GM23338 (cell line): Measurements from ENCODE around the gene CDCA4. TPM values are rescaled to one million over a fixed set of nuclear protein-coding genes. Genes with fewer than 3 reads are reported as not detected.

Experiments used
- ATAC-seq: fragments of 200-7000 bp; cut with Tn5 transposase; 3 replicates; pipeline ENCODE4 v1.9.1; 2020
- DNase-seq: peaks from one replicate; pipeline ENCODE4 v3.0.0-alpha.2; 2015; ENCODE audit warnings: low spot score
- H2AFZ ChIP-seq: fragments of 200-600 bp; sonication (generic); 2 replicates; pipeline ENCODE4 v1.8.0; 2016; ENCODE audit warnings: antibody characterized with exemption, mild to moderate bottlenecking, moderate library complexity
- H3F3A ChIP-seq: fragments of 200-600 bp; sonication (generic); replicated peaks from 2 replicates; pipeline ENCODE4 v1.8.0; 2017; ENCODE audit warnings: antibody characterized with exemption, mixed run types, low read depth
- H3K27ac ChIP-seq: fragments of 200-600 bp; sonication (generic); 2 replicates; pipeline ENCODE4 v1.6.1; 2016; ENCODE audit warnings: low read depth
- H3K27me3 ChIP-seq: fragments of 200-600 bp; sonication (generic); 2 replicates; pipeline ENCODE4 v1.8.0; 2016; ENCODE audit warnings: mild to moderate bottlenecking, mixed run types, moderate library complexity; ENCODE audit not compliant: insufficient read depth
- H3K36me3 ChIP-seq: fragments of 200-600 bp; sonication (generic); 2 replicates; pipeline ENCODE4 v1.8.0; 2016; ENCODE audit warnings: mild to moderate bottlenecking; ENCODE audit not compliant: insufficient read depth
- H3K4me1 ChIP-seq: fragments of 200-600 bp; sonication (generic); 2 replicates; pipeline ENCODE4 v1.8.0; 2016; ENCODE audit warnings: mild to moderate bottlenecking, moderate library complexity; ENCODE audit not compliant: insufficient read depth
- H3K4me2 ChIP-seq: fragments of 200-600 bp; sonication (generic); 2 replicates; pipeline ENCODE4 v1.7.1; 2017; ENCODE audit warnings: mixed run types
- H3K4me3 ChIP-seq: fragments of 200-600 bp; sonication (generic); 2 replicates; pipeline ENCODE4 v1.6.1; 2016; ENCODE audit warnings: mixed run types
- H3K79me2 ChIP-seq: fragments of 200-600 bp; sonication (generic); replicated peaks from 2 replicates; pipeline ENCODE4 v1.8.0; 2017; ENCODE audit warnings: mild to moderate bottlenecking; ENCODE audit not compliant: insufficient read depth
- H3K9me2 ChIP-seq: fragments of 200-600 bp; sonication (generic); 2 replicates; pipeline ENCODE4 v1.8.0; 2017; ENCODE audit not compliant: insufficient read depth
- H4K20me1 ChIP-seq: fragments of 200-600 bp; sonication (generic); replicated peaks from 2 replicates; pipeline ENCODE4 v1.8.0; 2017; ENCODE audit warnings: mild to moderate bottlenecking; ENCODE audit not compliant: insufficient read depth
- H3K27ac Mint-ChIP-seq: 2 replicates; pipeline ENCODE4 v1.8.0; 2020; ENCODE audit warnings: inconsistent platforms, mild to moderate bottlenecking, moderate library complexity, mixed read lengths
- H3K27me3 Mint-ChIP-seq: 3 replicates; pipeline ENCODE4 v1.8.0; 2022; ENCODE audit warnings: low read depth, mild to moderate bottlenecking, moderate library complexity, mixed read lengths, inconsistent platforms; ENCODE audit not compliant: insufficient read depth, poor library complexity
- H3K36me3 Mint-ChIP-seq: 3 replicates; pipeline ENCODE4 v1.8.0; 2021; ENCODE audit warnings: low read depth, mild to moderate bottlenecking, inconsistent platforms, moderate library complexity, mixed read lengths
- H3K4me1 Mint-ChIP-seq: 3 replicates; pipeline ENCODE4 v1.8.0; 2020; ENCODE audit warnings: mild to moderate bottlenecking, inconsistent platforms, mixed read lengths
- H3K4me3 Mint-ChIP-seq: 3 replicates; pipeline ENCODE4 v1.8.0; 2021; ENCODE audit warnings: moderate library complexity, mild to moderate bottlenecking, inconsistent platforms, mixed read lengths
- H3K9me3 Mint-ChIP-seq: 3 replicates; pipeline ENCODE4 v1.8.0; 2020; ENCODE audit warnings: moderate library complexity, mild to moderate bottlenecking, inconsistent platforms, mixed read lengths
- CREB1 ChIP-seq: fragments of 250-450 bp; sonication (Bioruptor Pico); IDR thresholded peaks from 2 replicates; pipeline ENCODE4 v1.5.0; 2020; ENCODE audit warnings: low read depth, mild to moderate bottlenecking, moderate library complexity
- CTCF ChIP-seq, 2 experiments: fragments of 200-600 bp in 1 of 2; sonication (generic) in 1 of 2; conservative IDR thresholded peaks; 2 replicates each; pipeline versions ENCODE4 v1.5.1 to v1.6.1; 2016 to 2017; ENCODE audit warnings: antibody characterized with exemption in 2 of 2, low read depth in 2 of 2, mild to moderate bottlenecking in 2 of 2, moderate library complexity in 1 of 2
- ETS1 ChIP-seq: IDR thresholded peaks from 2 replicates; pipeline ENCODE4 v1.6.1; 2016; ENCODE audit warnings: antibody characterized with exemption
- EZH2 ChIP-seq: fragments of 200-600 bp; sonication (generic); IDR thresholded peaks from one replicate; pipeline ENCODE4 v1.8.0; 2017; ENCODE audit warnings: antibody characterized with exemption, mild to moderate bottlenecking, low read depth; ENCODE audit not compliant: unreplicated experiment
- EZH2phosphoT487 ChIP-seq: fragments of 200-600 bp; sonication (generic); IDR thresholded peaks from one replicate; pipeline ENCODE4 v1.8.1; 2018; ENCODE audit warnings: antibody characterized with exemption; ENCODE audit not compliant: unreplicated experiment
- JUNB ChIP-seq: IDR thresholded peaks from one replicate; pipeline ENCODE4 v1.6.1; 2016; ENCODE audit warnings: antibody characterized with exemption; ENCODE audit not compliant: unreplicated experiment
- NANOG ChIP-seq: IDR thresholded peaks from 2 replicates; pipeline ENCODE4 v1.6.1; 2016; ENCODE audit warnings: antibody characterized with exemption, borderline replicate concordance
- POLR2AphosphoS5 ChIP-seq: IDR thresholded peaks from 2 replicates; pipeline ENCODE4 v1.6.1; 2016; ENCODE audit warnings: antibody characterized with exemption, low read depth
- REST ChIP-seq: IDR thresholded peaks from one replicate; pipeline ENCODE4 v1.6.1; 2018; ENCODE audit warnings: antibody characterized with exemption; ENCODE audit not compliant: unreplicated experiment
- STAT1 ChIP-seq: IDR thresholded peaks from one replicate; pipeline ENCODE4 v1.6.1; 2016; ENCODE audit warnings: antibody characterized with exemption; ENCODE audit not compliant: unreplicated experiment
- ZNF114 ChIP-seq: fragments of 250-450 bp; sonication (Bioruptor Pico); IDR thresholded peaks from 2 replicates; pipeline ENCODE4 v1.5.0; 2020; ENCODE audit warnings: mild to moderate bottlenecking, moderate library complexity
- ZNF331 ChIP-seq: fragments of 250-450 bp; sonication (Bioruptor Pico); IDR thresholded peaks from 2 replicates; pipeline ENCODE4 v1.5.0; 2020; ENCODE audit warnings: low read depth, mild to moderate bottlenecking, moderate library complexity
- ZNF462 ChIP-seq: fragments of 250-450 bp; sonication (Bioruptor Pico); IDR thresholded peaks from 2 replicates; pipeline ENCODE4 v1.5.0; 2020; ENCODE audit warnings: mild to moderate bottlenecking, moderate library complexity
- polyA plus RNA-seq: library from polyadenylated mRNA; unstranded; fragments of >200 nt; fragmentation: Nextera tagmentation; extraction: Ambion mirVana; gene quantifications from 2 replicates; pipeline ENCODE4 v1.2.1, GENCODE V29; 2016
- total RNA-seq: library from RNA; depleted of rRNA; stranded (reverse); fragments of >200 nt; shearing (Covaris generic); gene quantifications from 2 replicates; pipeline ENCODE4 v1.2.3, GENCODE V29; 2014

Gene CDCA4
- total and polyA plus RNA-seq, 2 experiments from 2014 or later, result 32.6 to 70.7 TPM

GRCh38 chr14:105051182-105052109 is 30.6 kb upstream of the CDCA4 start:
- Mint-ChIP-seq H3K27ac (no peak overlapping the region), H3K4me3 (no peak overlapping the region), H3K27me3 (peaks cover 29% of the 10 kb centered on the region), H3K36me3 (no peaks in the 10 kb centered on the region), H3K4me1 (peaks cover 13% of the 10 kb centered on the region; the same call in 2 of the 3 replicates), H3K9me3 (no peaks in the 10 kb centered on the region)
- Histone ChIP-seq H4K20me1 (no peaks in the 10 kb centered on the region), H3K4me1 (peaks cover 6% of the 10 kb centered on the region; the same call in 1 of the 2 replicates), H3K36me3 (no peaks in the 10 kb centered on the region), H2AFZ (no peak overlapping the region), H3K27ac (no peak overlapping the region), H3K4me3 (no peak overlapping the region), H3K27me3 (peaks cover 6% of the 10 kb centered on the region; the same call in 1 of the 2 replicates), H3F3A (no peaks in the 10 kb centered on the region), H3K4me2 (no peak overlapping the region), H3K9me2 (no peaks in the 10 kb centered on the region), H3K79me2 (no peaks in the 10 kb centered on the region)
- ATAC-seq (no peak), DNase-seq (no peak)
- TF ChIP-seq REST (no peak), ZNF331 (CRISPR knock-in tag) (no peak), ETS1 (no peak), ZNF114 (CRISPR knock-in tag) (no peak), EZH2 (no peak), EZH2phosphoT487 (no peak), ZNF462 (no peak), POLR2AphosphoS5 (no peak), CTCF (conservative IDR thresholded peaks at IDR 0.05; ENCODE audit: low read depth in 2 of 2) (no peak), JUNB (no peak), NANOG (no peak), CREB1 (no peak), STAT1 (no peak)
